Caco-2 (cell line): ENCODE measurements around the gene JDP2. TPM values are rescaled to one million over a fixed set of nuclear protein-coding genes. Genes with fewer than 3 reads are reported as not detected.

Experiments used
- BruUV-seq: library from RNA; stranded (reverse); fragments of 400-500 nt; replicated peaks from 2 replicates; lab custom pipeline; 2021; lab: Mats Ljungman, UMichigan
- CTCF ChIA-PET: fragments of 300-600 bp; sonication (Branson Sonifier 250); formaldehyde crosslinking; loops from one replicate; lab custom pipeline; 2022; ENCODE audit warnings: antibody characterized with exemption; lab: Charles Lee
- POLR2A ChIA-PET: fragments of 300-600 bp; sonication (Branson Sonifier 250); formaldehyde crosslinking; loops from one replicate; lab custom pipeline; 2022; ENCODE audit warnings: antibody characterized with exemption; lab: Charles Lee
- DNase-seq, 2 experiments: peaks; one replicate each; pipeline versions ENCODE4 v3.0.0 to v3.0.0-alpha.2; 2020 to 2022
- H3K27me3 ChIP-seq: replicated peaks from 2 replicates; pipeline ENCODE4 v1.6.0; 2011; ENCODE audit warnings: low read length; ENCODE audit not compliant: control insufficient read depth, insufficient read depth
- H3K36me3 ChIP-seq: 2 replicates; pipeline ENCODE4 v1.5.1; 2011; ENCODE audit warnings: low read length; ENCODE audit not compliant: control insufficient read depth, insufficient read depth
- H3K4me1 ChIP-seq: fragments of 250-450 bp; sonication (Bioruptor Pico); 2 replicates; pipeline ENCODE4 v1.5.1; 2020; ENCODE audit warnings: mild to moderate bottlenecking
- H3K4me3 ChIP-seq: 2 replicates; pipeline ENCODE4 v1.5.1; 2011; ENCODE audit warnings: low read depth, mild to moderate bottlenecking, control low read depth, low read length
- H3K9me3 ChIP-seq: fragments of 250-450 bp; sonication (Bioruptor Pico); 2 replicates; pipeline ENCODE4 v1.5.1; 2020; ENCODE audit warnings: mild to moderate bottlenecking, moderate library complexity
- H3K27ac Mint-ChIP-seq: one replicate; pipeline ENCODE4 v1.8.0; 2022; ENCODE audit warnings: mixed read lengths; ENCODE audit not compliant: unreplicated experiment
- H3K27me3 Mint-ChIP-seq: one replicate; pipeline ENCODE4 v1.8.0; 2022; ENCODE audit warnings: mixed read lengths; ENCODE audit not compliant: insufficient read depth, unreplicated experiment
- H3K36me3 Mint-ChIP-seq: one replicate; pipeline ENCODE4 v1.8.0; 2022; ENCODE audit warnings: mild to moderate bottlenecking, mixed read lengths; ENCODE audit not compliant: insufficient read depth, unreplicated experiment
- H3K4me1 Mint-ChIP-seq: one replicate; pipeline ENCODE4 v1.8.0; 2022; ENCODE audit warnings: low read depth, mixed read lengths; ENCODE audit not compliant: unreplicated experiment
- H3K4me3 Mint-ChIP-seq: one replicate; pipeline ENCODE4 v1.8.0; 2022; ENCODE audit warnings: mild to moderate bottlenecking, moderate library complexity, mixed read lengths; ENCODE audit not compliant: unreplicated experiment
- H3K9me3 Mint-ChIP-seq: one replicate; pipeline ENCODE4 v1.8.0; 2022; ENCODE audit warnings: mixed read lengths; ENCODE audit not compliant: unreplicated experiment
- intact Hi-C: fragments of 100-400 bp; cut with micrococcal nuclease; formaldehyde crosslinking; loops from one replicate; pipeline ENCODE4 v1.10.0; 2022; ENCODE audit not compliant: unreplicated experiment
- total RNA-seq: library from RNA; stranded (reverse); gene quantifications from 2 replicates; pipeline ENCODE4 v1.2.3, GENCODE V29; 2022
- TF ChIP-seq, protein P1 (sequence below), 2 experiments: fragments of 200-600 bp in 1 of 2; IDR thresholded peaks; 1 replicate in 1 of 2; 2 replicates in 1 of 2; pipeline versions ENCODE4 v1.5.1 to v1.8.0; 2011 to 2022; ENCODE audit warnings: antibody characterized with exemption in 1 of 2, control low read depth in 1 of 2, inconsistent platforms in 1 of 2, low read depth in 1 of 2, low read length in 1 of 2, mild to moderate bottlenecking in 1 of 2, moderate library complexity in 1 of 2; ENCODE audit not compliant: insufficient read depth in 1 of 2, severe bottlenecking in 1 of 2, unreplicated experiment in 1 of 2

Gene JDP2
- total RNA-seq, 1 experiment from 2014 or later: 95.7 TPM

DNA sequence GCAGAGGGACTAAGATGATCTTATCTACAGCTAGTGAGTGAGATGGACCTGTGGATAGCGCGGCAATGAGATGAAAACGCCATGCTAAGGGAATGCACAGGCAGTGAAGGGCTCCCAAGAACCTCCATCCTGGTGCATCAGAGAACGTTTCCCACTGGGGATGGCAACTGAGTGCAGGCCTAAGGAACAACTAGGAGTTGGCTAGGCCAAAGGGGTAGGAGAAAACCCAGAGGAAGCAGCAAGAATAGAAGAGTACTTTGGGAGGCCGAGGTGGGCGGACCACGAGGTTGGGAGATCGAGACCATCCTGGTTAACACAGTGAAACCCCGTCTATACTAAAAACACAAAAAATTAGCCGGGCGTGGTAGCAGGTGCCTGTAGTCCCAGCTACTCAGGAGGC lies 69.9 kb downstream of the JDP2 start:
- no peaks in the 10 kb centered on the region for H3K27me3 ChIP-seq
- Mint-ChIP-seq H3K36me3 (no peaks in the 10 kb centered on the region), H3K4me1 (no peaks in the 10 kb centered on the region), H3K9me3 (no peaks in the 10 kb centered on the region), H3K27me3 (no peaks in the 10 kb centered on the region), H3K4me3 (no peak overlapping the region), H3K27ac (no peak overlapping the region)
- no peaks in the 10 kb centered on the region for H3K9me3 ChIP-seq
- H3K36me3 ChIP-seq: no peaks in the 10 kb centered on the region
- intact Hi-C loops: no loop called here
- no peak overlapping the region for H3K4me3 ChIP-seq
- no peaks in the 10 kb centered on the region for H3K4me1 ChIP-seq
- BruUV-seq: no TSS peak
- DNase-seq: no peak
- POLR2A ChIA-PET: no interaction called here
- TF ChIP-seq, protein P1, sequence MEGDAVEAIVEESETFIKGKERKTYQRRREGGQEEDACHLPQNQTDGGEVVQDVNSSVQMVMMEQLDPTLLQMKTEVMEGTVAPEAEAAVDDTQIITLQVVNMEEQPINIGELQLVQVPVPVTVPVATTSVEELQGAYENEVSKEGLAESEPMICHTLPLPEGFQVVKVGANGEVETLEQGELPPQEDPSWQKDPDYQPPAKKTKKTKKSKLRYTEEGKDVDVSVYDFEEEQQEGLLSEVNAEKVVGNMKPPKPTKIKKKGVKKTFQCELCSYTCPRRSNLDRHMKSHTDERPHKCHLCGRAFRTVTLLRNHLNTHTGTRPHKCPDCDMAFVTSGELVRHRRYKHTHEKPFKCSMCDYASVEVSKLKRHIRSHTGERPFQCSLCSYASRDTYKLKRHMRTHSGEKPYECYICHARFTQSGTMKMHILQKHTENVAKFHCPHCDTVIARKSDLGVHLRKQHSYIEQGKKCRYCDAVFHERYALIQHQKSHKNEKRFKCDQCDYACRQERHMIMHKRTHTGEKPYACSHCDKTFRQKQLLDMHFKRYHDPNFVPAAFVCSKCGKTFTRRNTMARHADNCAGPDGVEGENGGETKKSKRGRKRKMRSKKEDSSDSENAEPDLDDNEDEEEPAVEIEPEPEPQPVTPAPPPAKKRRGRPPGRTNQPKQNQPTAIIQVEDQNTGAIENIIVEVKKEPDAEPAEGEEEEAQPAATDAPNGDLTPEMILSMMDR (IDR thresholded peaks at IDR 0.05; ENCODE audit: insufficient read depth in 1 of 2, low read depth in 1 of 2, low read length in 1 of 2, severe bottlenecking in 1 of 2, unreplicated experiment in 1 of 2): no peak
- CTCF ChIA-PET: interaction anchor here (1.1 kb wide), 1 partner anchor 63 kb away, joined by 4 read pairs; no protein-coding TSS in a partner anchor

- POLR2A ChIA-PET: no interaction called here
- TF ChIP-seq, protein P1 (IDR thresholded peaks at IDR 0.05; ENCODE audit: insufficient read depth in 1 of 2, low read depth in 1 of 2, low read length in 1 of 2, severe bottlenecking in 1 of 2, unreplicated experiment in 1 of 2): no peak
Observed at GRCh38 chr14:75499084-75499875, 71.5 kb downstream of the JDP2 start.

DNA sequence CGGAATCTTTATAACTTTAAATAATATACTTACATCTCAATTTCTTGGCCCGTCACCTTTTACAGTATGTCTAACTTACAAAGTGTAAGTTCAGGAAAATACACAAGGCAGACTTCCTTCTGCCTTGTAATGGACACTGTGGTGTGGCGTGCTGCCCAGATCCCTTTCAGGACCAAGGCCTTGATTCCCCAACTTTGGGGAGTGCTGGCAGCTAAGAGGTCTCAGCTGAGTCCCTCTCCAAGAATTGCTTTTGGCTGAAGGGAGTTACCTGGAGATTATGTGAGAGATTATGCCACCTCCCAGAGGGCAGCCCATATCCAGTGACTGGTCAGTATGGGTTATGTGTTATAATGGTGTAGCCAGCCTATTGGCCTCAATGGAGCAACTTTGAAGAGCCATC lies 73.3 kb downstream of the JDP2 start:
- no peaks in the 10 kb centered on the region for H3K9me3 ChIP-seq
- H3K27me3 Mint-ChIP-seq: no peaks in the 10 kb centered on the region
- H3K4me3 Mint-ChIP-seq: no peak overlapping the region
- no peaks in the 10 kb centered on the region for H3K36me3 Mint-ChIP-seq
- intact Hi-C loops: no loop called here
- H3K4me3 ChIP-seq: no peak overlapping the region
- ChIA-PET POLR2A (no interaction called here), CTCF (no interaction called here)
- H3K36me3 ChIP-seq: no peaks in the 10 kb centered on the region
- no TSS peak for BruUV-seq
- TF ChIP-seq, protein P1 (IDR thresholded peaks at IDR 0.05; ENCODE audit: insufficient read depth in 1 of 2, low read depth in 1 of 2, low read length in 1 of 2, severe bottlenecking in 1 of 2, unreplicated experiment in 1 of 2): no peak
- H3K27ac Mint-ChIP-seq: no peak overlapping the region
- no peaks in the 10 kb centered on the region for H3K27me3 ChIP-seq
- H3K4me1 ChIP-seq: no peaks in the 10 kb centered on the region
- H3K4me1 Mint-ChIP-seq: no peaks in the 10 kb centered on the region
- no peak for DNase-seq
- H3K9me3 Mint-ChIP-seq: peaks cover 5% of the 10 kb centered on the region

More at GRCh38 chr14:75499084-75499875, 71.5 kb downstream of the JDP2 start:
- Histone ChIP-seq H3K4me3 (no peak overlapping the region), H3K4me1 (no peaks in the 10 kb centered on the region), H3K36me3 (no peaks in the 10 kb centered on the region), H3K27me3 (no peaks in the 10 kb centered on the region), H3K9me3 (no peaks in the 10 kb centered on the region)
- Mint-ChIP-seq H3K27me3 (no peaks in the 10 kb centered on the region), H3K36me3 (no peaks in the 10 kb centered on the region), H3K4me1 (no peaks in the 10 kb centered on the region), H3K9me3 (no peaks in the 10 kb centered on the region), H3K4me3 (no peak overlapping the region), H3K27ac (no peak overlapping the region)
- CTCF ChIA-PET: no interaction called here
- no TSS peak for BruUV-seq
- intact Hi-C loops: no loop called here
- DNase-seq: no peak
